ENCODE measurements around the gene PTPRE. TPM values are rescaled to one million over a fixed set of nuclear protein-coding genes. Genes with fewer than 3 reads are reported as not detected.

The PTPRE gene
- total RNA-seq, 1 experiment from 2014 or later = 3.1 TPM

DNA sequence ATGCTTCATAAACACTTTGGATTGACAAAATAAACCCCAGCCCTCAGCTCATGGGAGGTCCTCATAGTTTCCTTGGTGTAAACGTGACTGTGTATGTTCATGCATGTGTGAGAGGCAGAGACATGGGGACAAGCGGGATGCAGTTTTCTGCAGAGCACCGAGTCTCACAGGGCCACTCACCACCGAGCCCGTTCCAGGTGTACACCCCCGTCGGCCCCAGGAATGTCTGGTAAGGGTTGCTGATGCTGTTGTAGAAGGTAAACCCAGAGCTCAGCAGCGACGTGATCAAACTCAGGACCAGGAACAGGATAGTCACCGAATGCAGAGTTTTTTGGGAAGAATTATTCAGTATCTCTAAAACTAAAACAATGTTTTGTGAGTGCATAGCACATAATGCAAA, 23.4 kb upstream of the PTPRE start:
- no peaks in the 10 kb centered on the region for H3K36me3 Mint-ChIP-seq
- H3K4me3 Mint-ChIP-seq = no peak overlapping the region
- CTCF ChIA-PET = interaction anchor here (1.2 kb wide), 1 partner anchor 186 kb away, joined by 3 read pairs; no protein-coding TSS in a partner anchor
- no peak for ATAC-seq
- no peak for DNase-seq (ENCODE audit: low spot score)
- POLR2A ChIA-PET = no interaction called here
- H3K27me3 Mint-ChIP-seq (ENCODE audit: low read depth) = no peaks in the 10 kb centered on the region
- no peak for TF ChIP-seq FOXK1 (CRISPR knock-in tag; IDR thresholded peaks at IDR 0.05)
- TF ChIP-seq PRRX2 (CRISPR knock-in tag; IDR thresholded peaks at IDR 0.05) = no peak
- no peak for TF ChIP-seq NR1H2 (CRISPR knock-in tag; IDR thresholded peaks at IDR 0.05)
- TF ChIP-seq ESRRA (CRISPR knock-in tag; IDR thresholded peaks at IDR 0.05; ENCODE audit: borderline replicate concordance) = no peak
- no peak for TF ChIP-seq EMX1 (CRISPR knock-in tag; IDR thresholded peaks at IDR 0.05)
- TF ChIP-seq, protein P1, sequence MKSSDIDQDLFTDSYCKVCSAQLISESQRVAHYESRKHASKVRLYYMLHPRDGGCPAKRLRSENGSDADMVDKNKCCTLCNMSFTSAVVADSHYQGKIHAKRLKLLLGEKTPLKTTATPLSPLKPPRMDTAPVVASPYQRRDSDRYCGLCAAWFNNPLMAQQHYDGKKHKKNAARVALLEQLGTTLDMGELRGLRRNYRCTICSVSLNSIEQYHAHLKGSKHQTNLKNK (CRISPR knock-in tag; IDR thresholded peaks at IDR 0.05) = no peak
- no peaks in the 10 kb centered on the region for H3K9me3 Mint-ChIP-seq
- no peak overlapping the region for H3K27ac Mint-ChIP-seq
- H3K4me1 Mint-ChIP-seq = peaks cover 8% of the 10 kb centered on the region; the same call in 1 of the 2 replicates

- DNase-seq (ENCODE audit: low spot score) (no peak), ATAC-seq (no peak)
- H3K27me3 Mint-ChIP-seq (ENCODE audit: low read depth) = no peaks in the 10 kb centered on the region
- H3K9me3 Mint-ChIP-seq = no peaks in the 10 kb centered on the region
- ChIA-PET POLR2A (no interaction called here), CTCF (no interaction called here)
- no peaks in the 10 kb centered on the region for H3K36me3 Mint-ChIP-seq
- peaks cover 8% of the 10 kb centered on the region; the same call in 1 of the 2 replicates for H3K4me1 Mint-ChIP-seq
- TF ChIP-seq, protein P2, sequence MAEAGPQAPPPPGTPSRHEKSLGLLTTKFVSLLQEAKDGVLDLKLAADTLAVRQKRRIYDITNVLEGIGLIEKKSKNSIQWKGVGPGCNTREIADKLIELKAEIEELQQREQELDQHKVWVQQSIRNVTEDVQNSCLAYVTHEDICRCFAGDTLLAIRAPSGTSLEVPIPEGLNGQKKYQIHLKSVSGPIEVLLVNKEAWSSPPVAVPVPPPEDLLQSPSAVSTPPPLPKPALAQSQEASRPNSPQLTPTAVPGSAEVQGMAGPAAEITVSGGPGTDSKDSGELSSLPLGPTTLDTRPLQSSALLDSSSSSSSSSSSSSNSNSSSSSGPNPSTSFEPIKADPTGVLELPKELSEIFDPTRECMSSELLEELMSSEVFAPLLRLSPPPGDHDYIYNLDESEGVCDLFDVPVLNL (CRISPR knock-in tag; IDR thresholded peaks at IDR 0.05; ENCODE audit: borderline replicate concordance, low read depth) = no peak
- TF ChIP-seq GRHL2 (CRISPR knock-in tag; IDR thresholded peaks at IDR 0.05; ENCODE audit: insufficient replicate concordance, severe bottlenecking) = no peak
- TF ChIP-seq, protein P3, sequence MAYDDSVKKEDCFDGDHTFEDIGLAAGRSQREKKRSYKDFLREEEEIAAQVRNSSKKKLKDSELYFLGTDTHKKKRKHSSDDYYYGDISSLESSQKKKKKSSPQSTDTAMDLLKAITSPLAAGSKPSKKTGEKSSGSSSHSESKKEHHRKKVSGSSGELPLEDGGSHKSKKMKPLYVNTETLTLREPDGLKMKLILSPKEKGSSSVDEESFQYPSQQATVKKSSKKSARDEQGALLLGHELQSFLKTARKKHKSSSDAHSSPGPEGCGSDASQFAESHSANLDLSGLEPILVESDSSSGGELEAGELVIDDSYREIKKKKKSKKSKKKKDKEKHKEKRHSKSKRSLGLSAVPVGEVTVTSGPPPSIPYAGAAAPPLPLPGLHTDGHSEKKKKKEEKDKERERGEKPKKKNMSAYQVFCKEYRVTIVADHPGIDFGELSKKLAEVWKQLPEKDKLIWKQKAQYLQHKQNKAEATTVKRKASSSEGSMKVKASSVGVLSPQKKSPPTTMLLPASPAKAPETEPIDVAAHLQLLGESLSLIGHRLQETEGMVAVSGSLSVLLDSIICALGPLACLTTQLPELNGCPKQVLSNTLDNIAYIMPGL (CRISPR knock-in tag; IDR thresholded peaks at IDR 0.05) = no peak
- TF ChIP-seq ZNF532 (CRISPR knock-in tag; IDR thresholded peaks at IDR 0.05; ENCODE audit: borderline replicate concordance) = no peak
- no peak overlapping the region for H3K4me3 Mint-ChIP-seq
- no peak overlapping the region for H3K27ac Mint-ChIP-seq
These were observed 22.4 kb upstream of the PTPRE start for GRCh38 chr10:127884501-127884900.

- Mint-ChIP-seq H3K27me3 (ENCODE audit: low read depth) (no peaks in the 10 kb centered on the region; the same call in 1 of the 2 replicates), H3K9me3 (no peaks in the 10 kb centered on the region), H3K36me3 (no peaks in the 10 kb centered on the region), H3K4me1 (peaks cover 8% of the 10 kb centered on the region; the same call in 1 of the 2 replicates), H3K27ac (0 out of 2 replicates have a peak overlapping the region, but pooled peaks have one; percentile 26), H3K4me3 (no peak overlapping the region)
- ChIA-PET POLR2A (interaction anchor here (0.6 kb wide), 1 partner anchor 57 kb away, joined by 3 read pairs; no protein-coding TSS in a partner anchor), CTCF (no interaction called here)
- no peak for DNase-seq (ENCODE audit: low spot score)
- no peak for ATAC-seq
- TF ChIP-seq, protein P4, sequence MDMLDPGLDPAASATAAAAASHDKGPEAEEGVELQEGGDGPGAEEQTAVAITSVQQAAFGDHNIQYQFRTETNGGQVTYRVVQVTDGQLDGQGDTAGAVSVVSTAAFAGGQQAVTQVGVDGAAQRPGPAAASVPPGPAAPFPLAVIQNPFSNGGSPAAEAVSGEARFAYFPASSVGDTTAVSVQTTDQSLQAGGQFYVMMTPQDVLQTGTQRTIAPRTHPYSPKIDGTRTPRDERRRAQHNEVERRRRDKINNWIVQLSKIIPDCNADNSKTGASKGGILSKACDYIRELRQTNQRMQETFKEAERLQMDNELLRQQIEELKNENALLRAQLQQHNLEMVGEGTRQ (CRISPR knock-in tag; IDR thresholded peaks at IDR 0.05) = no peak
- TF ChIP-seq ATF3 (CRISPR knock-in tag; conservative IDR thresholded peaks at IDR 0.05) (no peak), AR (CRISPR knock-in tag; IDR thresholded peaks at IDR 0.05) (no peak)
- TF ChIP-seq, protein P5, sequence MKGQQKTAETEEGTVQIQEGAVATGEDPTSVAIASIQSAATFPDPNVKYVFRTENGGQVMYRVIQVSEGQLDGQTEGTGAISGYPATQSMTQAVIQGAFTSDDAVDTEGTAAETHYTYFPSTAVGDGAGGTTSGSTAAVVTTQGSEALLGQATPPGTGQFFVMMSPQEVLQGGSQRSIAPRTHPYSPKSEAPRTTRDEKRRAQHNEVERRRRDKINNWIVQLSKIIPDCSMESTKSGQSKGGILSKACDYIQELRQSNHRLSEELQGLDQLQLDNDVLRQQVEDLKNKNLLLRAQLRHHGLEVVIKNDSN (CRISPR knock-in tag; IDR thresholded peaks at IDR 0.05) = no peak
These were observed 20.4 kb upstream of the PTPRE start for GRCh38 chr10:127886371-127887051.
